AG04449 (cell line): ENCODE data around the gene AGFG1.

ENCODE experiments used
- CTCF ChIA-PET: fragments of 350-600 bp; formaldehyde crosslinking; extraction: SDS; loops from one replicate; lab custom pipeline; 2021; ENCODE audit warnings: antibody characterized with exemption; lab: Yijun Ruan, JAX
- POLR2A ChIA-PET: fragments of 400-600, 350-600 bp; formaldehyde crosslinking; extraction: SDS; loops from one replicate; lab custom pipeline; 2020; ENCODE audit warnings: antibody characterized with exemption, inconsistent platforms; lab: Yijun Ruan, JAX
- DNase-seq: peaks from one replicate; pipeline ENCODE4 v3.0.0-alpha.2; 2010; ENCODE audit warnings: low read depth, low spot score
- H3K4me3 ChIP-seq: 2 replicates; pipeline ENCODE4 v1.5.1; 2011; ENCODE audit warnings: low read depth, mild to moderate bottlenecking, control low read depth, low read length
- TF ChIP-seq, protein P1 (sequence below): IDR thresholded peaks from one replicate; pipeline ENCODE4 v1.5.1; 2011; ENCODE audit warnings: mild to moderate bottlenecking, moderate library complexity, low read length, control low read depth, inconsistent platforms; ENCODE audit not compliant: insufficient read depth; ENCODE audit errors: missing control alignments

AGFG1 gene

GRCh38 chr2:227450926-227451654 is 20.9 kb upstream of the AGFG1 start:
- TF ChIP-seq, protein P1, sequence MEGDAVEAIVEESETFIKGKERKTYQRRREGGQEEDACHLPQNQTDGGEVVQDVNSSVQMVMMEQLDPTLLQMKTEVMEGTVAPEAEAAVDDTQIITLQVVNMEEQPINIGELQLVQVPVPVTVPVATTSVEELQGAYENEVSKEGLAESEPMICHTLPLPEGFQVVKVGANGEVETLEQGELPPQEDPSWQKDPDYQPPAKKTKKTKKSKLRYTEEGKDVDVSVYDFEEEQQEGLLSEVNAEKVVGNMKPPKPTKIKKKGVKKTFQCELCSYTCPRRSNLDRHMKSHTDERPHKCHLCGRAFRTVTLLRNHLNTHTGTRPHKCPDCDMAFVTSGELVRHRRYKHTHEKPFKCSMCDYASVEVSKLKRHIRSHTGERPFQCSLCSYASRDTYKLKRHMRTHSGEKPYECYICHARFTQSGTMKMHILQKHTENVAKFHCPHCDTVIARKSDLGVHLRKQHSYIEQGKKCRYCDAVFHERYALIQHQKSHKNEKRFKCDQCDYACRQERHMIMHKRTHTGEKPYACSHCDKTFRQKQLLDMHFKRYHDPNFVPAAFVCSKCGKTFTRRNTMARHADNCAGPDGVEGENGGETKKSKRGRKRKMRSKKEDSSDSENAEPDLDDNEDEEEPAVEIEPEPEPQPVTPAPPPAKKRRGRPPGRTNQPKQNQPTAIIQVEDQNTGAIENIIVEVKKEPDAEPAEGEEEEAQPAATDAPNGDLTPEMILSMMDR, result no peak
- DNase-seq, result no peak
- ChIA-PET POLR2A (no interaction called here), CTCF (no interaction called here)
- H3K4me3 ChIP-seq, result no peak overlapping the region

GRCh38 chr2:227451655-227451992 is 20.3 kb upstream of the AGFG1 start:
- ChIA-PET CTCF (no interaction called here), POLR2A (no interaction called here)
- DNase-seq, result no peak
- TF ChIP-seq, protein P1, result no peak
- H3K4me3 ChIP-seq, result no peak overlapping the region

DNA sequence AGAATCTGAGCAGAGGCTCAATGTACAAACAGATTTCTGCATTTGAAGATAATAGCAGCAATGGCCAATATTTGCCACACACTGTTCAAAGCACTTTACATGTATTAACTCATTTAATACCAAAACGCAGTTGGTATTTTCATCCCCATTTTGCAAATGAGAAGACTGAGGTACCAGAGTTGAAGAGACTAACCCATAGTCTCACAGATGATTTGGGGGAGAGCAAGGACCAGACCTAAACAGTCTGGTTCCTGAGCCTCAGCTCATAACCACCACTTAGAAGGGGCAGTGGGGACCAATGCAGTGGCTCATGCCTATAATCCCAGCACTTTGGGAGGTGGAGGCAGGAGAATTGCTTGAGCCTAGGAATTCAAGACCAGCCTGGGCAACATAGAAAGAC is 18.1 kb upstream of the AGFG1 start:
- ChIA-PET POLR2A (no interaction called here), CTCF (interaction anchor here (1.4 kb wide), 1 partner anchor 17 kb away, joined by 3 read pairs; no protein-coding TSS in a partner anchor)
- DNase-seq, result no peak
- TF ChIP-seq, protein P1, result no peak
- H3K4me3 ChIP-seq, result no peak overlapping the region

GRCh38 chr2:227454323-227454860 is 17.6 kb upstream of the AGFG1 start:
- ChIA-PET POLR2A (no interaction called here), CTCF (interaction anchor here (1.4 kb wide), 1 partner anchor 17 kb away, joined by 3 read pairs; no protein-coding TSS in a partner anchor)
- no peak for DNase-seq
- no peak overlapping the region for H3K4me3 ChIP-seq
- TF ChIP-seq, protein P1, result no peak

DNA sequence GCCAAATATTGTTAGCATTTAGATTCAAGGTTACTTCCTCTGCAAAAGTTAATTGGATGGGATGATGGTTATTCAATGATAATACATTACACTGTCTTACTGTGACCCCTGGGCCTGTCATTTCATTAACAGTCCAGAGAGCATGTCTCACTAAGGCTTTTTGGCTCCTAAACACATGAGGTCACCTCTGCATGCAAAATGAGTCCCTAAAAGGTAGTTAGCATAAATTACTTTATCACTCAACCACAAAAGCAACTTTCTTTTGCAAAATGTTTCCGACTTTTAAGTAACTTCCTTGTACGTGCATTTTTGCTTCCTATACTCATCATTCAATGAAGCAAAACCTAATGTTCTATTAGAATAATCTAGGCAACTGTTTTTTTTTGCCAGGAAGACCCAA is 16.8 kb upstream of the AGFG1 start:
- ChIA-PET POLR2A (no interaction called here), CTCF (no interaction called here)
- DNase-seq, result no peak
- no peak overlapping the region for H3K4me3 ChIP-seq
- TF ChIP-seq, protein P1, result no peak

GRCh38 chr2:227456102-227456501 is 15.9 kb upstream of the AGFG1 start:
- TF ChIP-seq, protein P1, result no peak
- CTCF ChIA-PET, result no interaction called here
- no peak for DNase-seq
- H3K4me3 ChIP-seq, result no peak overlapping the region
- POLR2A ChIA-PET, result interaction anchor here (0.7 kb wide), 1 partner anchor 70 kb away, joined by 4 read pairs; no protein-coding TSS in a partner anchor
